GM10847 (cell line): ENCODE results near the gene ANKRD13C.

Source experiments
- POLR2A ChIP-seq: IDR thresholded peaks from 2 replicates; pipeline ENCODE4 v1.6.1; 2011; ENCODE audit not compliant: insufficient read length; ENCODE audit errors: extremely low read depth

ANKRD13C gene

GRCh38 chr1:70354332-70355110 lies at the start of gene ANKRD13C:
ANKRD13C (minus strand) TSS chr1:70354722; CDS start chr1:70354408, 314 bp downstream.
- peak; percentile 89 for TF ChIP-seq POLR2A

GRCh38 chr1:70403759-70404158 lies 49.2 kb upstream of the ANKRD13C start:
- no peak for TF ChIP-seq POLR2A

- TF ChIP-seq POLR2A: no peak
These were observed 47.5 kb upstream of the ANKRD13C start for GRCh38 chr1:70401974-70402373.

GRCh38 chr1:70400335-70400734 lies 45.8 kb upstream of the ANKRD13C start:
- no peak for TF ChIP-seq POLR2A

- no peak for TF ChIP-seq POLR2A
These were observed 42.5 kb upstream of the ANKRD13C start for GRCh38 chr1:70397013-70397412.

- TF ChIP-seq POLR2A: no peak
These were observed 42.1 kb upstream of the ANKRD13C start for GRCh38 chr1:70396607-70397006.

GRCh38 chr1:70392626-70393025 lies 38.1 kb upstream of the ANKRD13C start:
- no peak for TF ChIP-seq POLR2A

- TF ChIP-seq POLR2A: no peak
These were observed 33.0 kb upstream of the ANKRD13C start for GRCh38 chr1:70387507-70387906.

- no peak for TF ChIP-seq POLR2A
These were observed 31.6 kb upstream of the ANKRD13C start for GRCh38 chr1:70386121-70386520.

GRCh38 chr1:70385477-70385876 lies 31.0 kb upstream of the ANKRD13C start:
- TF ChIP-seq POLR2A: no peak

GRCh38 chr1:70384542-70384941 lies 30.0 kb upstream of the ANKRD13C start:
- no peak for TF ChIP-seq POLR2A

- TF ChIP-seq POLR2A: no peak
These were observed 29.0 kb upstream of the ANKRD13C start for GRCh38 chr1:70383483-70383882.

GRCh38 chr1:70382682-70383081 lies 28.2 kb upstream of the ANKRD13C start:
- no peak for TF ChIP-seq POLR2A

- TF ChIP-seq POLR2A: no peak
These were observed 21.7 kb upstream of the ANKRD13C start for GRCh38 chr1:70376196-70376595.

GRCh38 chr1:70372426-70372825 lies 17.9 kb upstream of the ANKRD13C start:
- no peak for TF ChIP-seq POLR2A

GRCh38 chr1:70364439-70364838 lies 9.9 kb upstream of the ANKRD13C start:
- TF ChIP-seq POLR2A: no peak
